Effector memory CD8-positive, alpha-beta T cell (primary cell): ENCODE data around the gene WASHC2A.
"Not testable (repeated sequence)": the region's sequence is repeated elsewhere in the genome, so short reads cannot be mapped to it uniquely, and the experiment has no call there.

ENCODE experiments used
- ATAC-seq: fragments of 150-1000 bp; cut with Tn5 transposase; replicated peaks from 2 replicates; pipeline ENCODE4 v1.10.0; 2021; ENCODE audit warnings: mild to moderate bottlenecking, moderate library complexity
- DNase-seq, 3 experiments: peaks; one replicate each; pipeline ENCODE4 v3.0.0; 2021
- H3K27ac Mint-ChIP-seq, 2 donors: one replicate each; pipeline ENCODE4 v1.8.0; 2022; ENCODE audit warnings: mild to moderate bottlenecking in 2 of 2, mixed read lengths in 2 of 2, moderate library complexity in 2 of 2
- H3K27me3 Mint-ChIP-seq, 2 donors: one replicate each; pipeline ENCODE4 v1.8.0; 2022; ENCODE audit warnings: mixed read lengths in 2 of 2
- H3K36me3 Mint-ChIP-seq: one replicate; pipeline ENCODE4 v1.8.0; 2022; ENCODE audit warnings: mild to moderate bottlenecking, moderate library complexity, mixed read lengths; ENCODE audit not compliant: insufficient read depth
- H3K4me1 Mint-ChIP-seq, 2 donors: one replicate each; pipeline ENCODE4 v1.8.0; 2022; ENCODE audit warnings: low read depth in 2 of 2, mixed read lengths in 2 of 2
- H3K4me3 Mint-ChIP-seq, 2 donors: one replicate each; pipeline ENCODE4 v1.8.0; 2022; ENCODE audit warnings: mild to moderate bottlenecking in 2 of 2, mixed read lengths in 2 of 2, moderate library complexity in 2 of 2
- H3K9me3 Mint-ChIP-seq, 2 donors: one replicate each; pipeline ENCODE4 v1.8.0; 2022; ENCODE audit warnings: mixed read lengths in 2 of 2

The WASHC2A gene

DNA sequence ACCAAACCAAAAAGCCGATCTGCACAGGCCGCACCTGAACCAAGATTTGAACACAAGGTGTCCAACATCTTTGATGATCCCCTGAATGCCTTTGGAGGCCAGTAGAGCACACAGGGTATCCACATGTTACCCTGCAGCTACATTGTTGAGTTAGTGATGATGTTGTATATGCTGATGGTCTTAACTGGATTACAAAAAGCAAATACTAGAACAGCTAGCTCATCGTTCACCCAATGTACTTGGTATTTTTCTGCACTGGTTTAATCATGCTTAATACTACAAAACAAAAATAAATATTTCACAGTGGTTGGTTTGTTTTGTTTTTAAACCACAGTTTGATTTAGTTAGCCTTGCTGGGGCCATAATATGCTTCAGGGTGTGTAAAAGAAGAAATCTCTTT lies 65.1 kb downstream of the WASHC2A start:
- H3K9me3 Mint-ChIP-seq, ATAC-seq, H3K27me3 Mint-ChIP-seq, DNase-seq, H3K4me3 Mint-ChIP-seq, H3K4me1 Mint-ChIP-seq: not testable (repeated sequence)
- H3K36me3 Mint-ChIP-seq: peaks cover 38% of the 10 kb centered on the region
- peak overlapping the region in 1 of 2 donors; percentile 57 for H3K27ac Mint-ChIP-seq

- H3K4me1 Mint-ChIP-seq, H3K4me3 Mint-ChIP-seq, H3K27ac Mint-ChIP-seq, H3K27me3 Mint-ChIP-seq, H3K9me3 Mint-ChIP-seq, H3K36me3 Mint-ChIP-seq: not testable (repeated sequence)
- DNase-seq: peak in 1 of 3 experiments; percentile 15
- peak; percentile 27 for ATAC-seq
These were observed 75.9 kb downstream of the WASHC2A start for GRCh38 chr10:50143512-50144174.

GRCh38 chr10:50145575-50145974 lies 77.8 kb downstream of the WASHC2A start:
- not testable (repeated sequence) for H3K4me1 Mint-ChIP-seq, H3K36me3 Mint-ChIP-seq, H3K27me3 Mint-ChIP-seq, H3K27ac Mint-ChIP-seq, ATAC-seq, H3K9me3 Mint-ChIP-seq, DNase-seq, H3K4me3 Mint-ChIP-seq

DNA sequence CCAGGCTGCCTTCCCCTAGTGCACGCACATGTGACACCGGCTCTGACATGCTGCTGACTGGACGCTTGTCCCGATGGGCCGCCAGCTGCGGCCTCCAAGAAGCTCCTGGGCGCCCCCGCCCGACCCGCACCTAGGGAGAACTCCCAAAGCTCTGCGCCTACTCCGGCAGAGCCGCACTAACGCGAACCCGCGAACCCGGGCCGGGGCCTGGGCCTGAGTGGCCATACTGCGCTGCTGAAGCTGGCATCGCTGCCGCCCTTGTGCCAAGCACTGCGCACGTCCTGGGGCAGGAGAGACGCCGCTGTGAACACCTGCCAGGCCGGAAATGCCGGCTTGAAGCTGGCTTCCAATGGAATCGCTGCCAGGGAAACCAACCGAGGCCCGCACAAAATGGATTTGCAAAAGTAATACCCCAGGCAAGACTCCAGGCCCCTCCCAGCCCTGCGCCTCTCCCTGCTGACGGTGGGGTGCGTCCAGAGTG lies 85.1 kb downstream of the WASHC2A start:
- H3K36me3 Mint-ChIP-seq: no peaks in the 10 kb centered on the region
- no peak overlapping the region for H3K4me3 Mint-ChIP-seq
- no peaks in the 10 kb centered on the region for H3K9me3 Mint-ChIP-seq
- no peaks in the 10 kb centered on the region for H3K4me1 Mint-ChIP-seq
- DNase-seq (no peak), ATAC-seq (no peak)
- H3K27ac Mint-ChIP-seq: no peak overlapping the region
- peaks cover 17 to 27% of the 10 kb centered on the region in 2 donors for H3K27me3 Mint-ChIP-seq

GRCh38 chr10:50157868-50158267 lies 90.1 kb downstream of the WASHC2A start:
- H3K27me3 Mint-ChIP-seq: peaks cover 16 to 17% of the 10 kb centered on the region in 2 donors
- not testable (repeated sequence) for DNase-seq, H3K9me3 Mint-ChIP-seq, H3K27ac Mint-ChIP-seq, H3K4me1 Mint-ChIP-seq, H3K36me3 Mint-ChIP-seq, ATAC-seq, H3K4me3 Mint-ChIP-seq

DNA sequence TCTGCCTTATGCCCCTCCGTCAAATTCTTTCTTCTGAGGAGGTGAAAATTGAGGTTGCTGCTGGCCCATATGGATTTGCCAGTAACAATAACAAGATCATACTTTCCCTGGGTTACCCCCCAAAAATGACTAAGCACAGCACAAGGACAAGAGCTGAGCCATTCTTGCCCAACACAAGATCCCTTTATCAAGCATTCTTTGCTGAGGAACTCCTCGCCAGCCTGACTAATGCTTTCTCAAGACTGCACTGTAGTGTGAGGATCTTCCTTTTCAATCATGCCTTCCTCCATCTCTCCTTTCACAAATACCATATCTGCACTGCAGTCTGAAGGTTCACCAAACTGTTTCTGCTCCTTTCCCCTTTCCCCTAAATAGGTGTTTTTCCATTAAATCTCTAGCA lies 92.1 kb downstream of the WASHC2A start:
- H3K9me3 Mint-ChIP-seq, ATAC-seq, H3K27ac Mint-ChIP-seq, H3K36me3 Mint-ChIP-seq, H3K4me3 Mint-ChIP-seq, H3K4me1 Mint-ChIP-seq, DNase-seq: not testable (repeated sequence)
- H3K27me3 Mint-ChIP-seq: peaks cover 9 to 11% of the 10 kb centered on the region in 2 donors

GRCh38 chr10:50165038-50165437 lies 97.3 kb downstream of the WASHC2A start:
- not testable (repeated sequence) for ATAC-seq, H3K9me3 Mint-ChIP-seq, DNase-seq, H3K27ac Mint-ChIP-seq, H3K4me1 Mint-ChIP-seq, H3K36me3 Mint-ChIP-seq, H3K4me3 Mint-ChIP-seq
- peaks cover 3 to 15% of the 10 kb centered on the region in 2 donors for H3K27me3 Mint-ChIP-seq

- H3K4me1 Mint-ChIP-seq, H3K36me3 Mint-ChIP-seq, H3K27ac Mint-ChIP-seq, H3K4me3 Mint-ChIP-seq, H3K9me3 Mint-ChIP-seq, ATAC-seq, DNase-seq: not testable (repeated sequence)
- H3K27me3 Mint-ChIP-seq: peaks cover 12 to 22% of the 10 kb centered on the region in 2 donors
These were observed 100.1 kb downstream of the WASHC2A start for GRCh38 chr10:50167833-50168232.

- H3K4me1 Mint-ChIP-seq, ATAC-seq, DNase-seq, H3K27ac Mint-ChIP-seq, H3K9me3 Mint-ChIP-seq, H3K36me3 Mint-ChIP-seq, H3K4me3 Mint-ChIP-seq: not testable (repeated sequence)
- H3K27me3 Mint-ChIP-seq: peaks cover 12 to 22% of the 10 kb centered on the region in 2 donors
These were observed 101.8 kb downstream of the WASHC2A start for GRCh38 chr10:50169506-50169905.

- H3K9me3 Mint-ChIP-seq, DNase-seq, H3K4me3 Mint-ChIP-seq, ATAC-seq, H3K4me1 Mint-ChIP-seq, H3K27ac Mint-ChIP-seq, H3K36me3 Mint-ChIP-seq: not testable (repeated sequence)
- peaks cover 12% of the 10 kb centered on the region in 2 donors for H3K27me3 Mint-ChIP-seq
These were observed 107.2 kb downstream of the WASHC2A start for GRCh38 chr10:50174788-50175525.
